ENCODE results near the gene IL17REL. TPM values are rescaled to one million over a fixed set of nuclear protein-coding genes. Genes with fewer than 3 reads are reported as not detected.

The IL17REL gene
- total RNA-seq, 1 donor from 2014 or later = not detected

Small RNA genes within 50 kb of the gene (microRNA-seq; reads per million reads assigned to microRNA genes)
- gene MIR6821 (ENCODE audit: unreplicated experiment) = not detected

Other genes starting within 250 kb of the IL17REL start
- gene BRD1, start 184.9 kb downstream of the IL17REL start, total RNA-seq = 34.3 and 40.6 TPM in 2 replicates
- gene ZBED4, start 158.9 kb downstream of the IL17REL start, total RNA-seq = 17.2 and 17.3 TPM in 2 replicates
- 27.1 and 27.9 TPM in 2 replicates for gene ALG12, start 94.3 kb downstream of the IL17REL start, total RNA-seq
- gene CRELD2, start 94.1 kb downstream of the IL17REL start, total RNA-seq = 54.9 and 55.5 TPM in 2 replicates
- gene PIM3, start 52.0 kb downstream of the IL17REL start, total RNA-seq = 18.6 TPM in 2 replicates
- not detected in 2 replicates for gene TTLL8, start 45.5 kb upstream of the IL17REL start, total RNA-seq
- not detected in 2 replicates for gene MLC1, start 72.7 kb upstream of the IL17REL start, total RNA-seq
- gene MOV10L1, start 77.2 kb upstream of the IL17REL start, total RNA-seq = 0.97 and 1.4 TPM in 2 replicates
- gene PANX2, start 158.0 kb upstream of the IL17REL start, total RNA-seq = 1.5 and 1.6 TPM in 2 replicates
- 24.3 and 25.9 TPM in 2 replicates for gene TRABD, start 173.1 kb upstream of the IL17REL start, total RNA-seq
- gene SELENOO, start 188.2 kb upstream of the IL17REL start, total RNA-seq = 23.9 and 25.0 TPM in 2 replicates
- gene TUBGCP6, start 232.3 kb upstream of the IL17REL start, total RNA-seq = 52.5 and 55.7 TPM in 2 replicates
- 37.7 and 38.3 TPM in 2 replicates for gene HDAC10, start 238.5 kb upstream of the IL17REL start, total RNA-seq
- gene MAPK12, start 248.9 kb upstream of the IL17REL start, total RNA-seq = 24.8 and 27.3 TPM in 2 replicates